Nasal cavity respiratory epithelium epithelial cell of viscerocranial mucosa (primary cell): ENCODE results near the gene ABCD2. TPM values are rescaled to one million over a fixed set of nuclear protein-coding genes. Genes with fewer than 3 reads are reported as not detected.

Experiments
- total RNA-seq: library from RNA; depleted of rRNA; stranded (reverse); fragments of >200 nt; gene quantifications from 2 replicates; pipeline ENCODE4 v1.2.3, GENCODE V29; 2014

ABCD2 gene
- under 0.01 TPM in 1 of 2 replicates, not detected in the other for total RNA-seq

GRCh38 chr12:39619660-39620433 is at the start of gene ABCD2:
Gene ABCD2, minus strand, starts transcription at chr12:39619803. Its CDS starts 188 bp downstream, at chr12:39619615.

Other genes starting within 250 kb of the ABCD2 start
- 37.6 and 57.9 TPM in 2 replicates for gene KIF21A, start 176.7 kb downstream of the ABCD2 start, total RNA-seq